Breast epithelium (tissue), 3 donors: ENCODE measurements around the gene NPSR1.

Experiments
- CTCF ChIP-seq, 3 donors: fragments of 450-650 bp; IDR thresholded peaks; one replicate each; pipeline ENCODE4 v1.5.1; 2016 to 2017; ENCODE audit warnings: antibody characterized with exemption in 3 of 3, mild to moderate bottlenecking in 3 of 3, moderate library complexity in 3 of 3
- POLR2A ChIP-seq: fragments of 450-650 bp; IDR thresholded peaks from one replicate; pipeline ENCODE4 v1.6.1; 2016; ENCODE audit warnings: antibody characterized with exemption, mild to moderate bottlenecking, moderate library complexity

DNA sequence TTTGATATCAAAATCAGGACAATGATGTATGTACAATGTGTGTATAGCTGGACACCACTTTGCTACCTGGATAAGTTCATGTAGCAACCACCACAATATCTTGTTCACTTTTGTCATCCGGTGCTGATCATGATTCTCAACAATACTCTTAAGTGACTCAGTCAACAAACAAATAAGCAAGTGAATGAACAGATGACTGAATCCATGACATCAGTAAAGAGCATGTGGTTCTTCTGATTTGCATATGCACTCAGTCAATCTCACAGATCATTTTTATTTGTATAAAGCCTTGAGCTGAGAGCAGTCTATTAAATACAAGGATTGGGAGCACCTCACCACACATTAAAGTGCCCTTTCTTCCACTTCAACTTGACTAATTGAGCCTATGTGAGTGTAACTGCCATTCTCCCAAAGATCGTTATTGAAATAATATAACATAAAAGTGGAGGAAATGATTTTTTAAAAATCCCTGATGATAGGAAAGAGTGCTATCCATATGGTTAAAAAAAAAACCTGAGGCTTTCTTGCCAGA lies 69.5 kb downstream of the NPSR1 start:
- TF ChIP-seq POLR2A: no peak
- no peak for TF ChIP-seq CTCF (IDR thresholded peaks at IDR 0.05)
